H9 (cell line): ENCODE results near the gene TNFRSF17. TPM values are rescaled to one million over a fixed set of nuclear protein-coding genes. Genes with fewer than 3 reads are reported as not detected.

Experiments used
- DNase-seq: peaks from one replicate; pipeline ENCODE4 v3.0.0-alpha.2; 2017
- H2AFZ ChIP-seq: one replicate; pipeline ENCODE4 v1.6.1; 2013; ENCODE audit warnings: mild to moderate bottlenecking, low read length, control low read depth, moderate library complexity
- H2AK5ac ChIP-seq: 2 replicates; pipeline ENCODE4 v1.6.1; 2013; ENCODE audit warnings: low read length, control low read depth, mixed read lengths; ENCODE audit not compliant: insufficient read length
- H2BK120ac ChIP-seq: one replicate; pipeline ENCODE4 v1.6.1; 2013; ENCODE audit warnings: low read depth, mild to moderate bottlenecking, low read length, control low read depth, inconsistent platforms; ENCODE audit not compliant: poor library complexity, severe bottlenecking
- H2BK12ac ChIP-seq: 2 replicates; pipeline ENCODE4 v1.6.1; 2013; ENCODE audit warnings: low read length, control low read depth, mixed read lengths, low read depth; ENCODE audit not compliant: insufficient read length
- H2BK15ac ChIP-seq: 2 replicates; pipeline ENCODE4 v1.6.1; 2013; ENCODE audit warnings: low read depth, low read length, control low read depth
- H2BK20ac ChIP-seq: one replicate; pipeline ENCODE4 v1.6.1; 2013; ENCODE audit warnings: low read depth, mild to moderate bottlenecking, low read length, control low read depth, inconsistent platforms; ENCODE audit not compliant: poor library complexity, severe bottlenecking
- H2BK5ac ChIP-seq: 2 replicates; pipeline ENCODE4 v1.6.1; 2013; ENCODE audit warnings: low read length, control low read depth, mixed read lengths; ENCODE audit not compliant: insufficient read length
- H3K14ac ChIP-seq: 2 replicates; pipeline ENCODE4 v1.6.1; 2013; ENCODE audit warnings: low read length, control low read depth; ENCODE audit not compliant: insufficient read depth
- H3K18ac ChIP-seq: 2 replicates; pipeline ENCODE4 v1.6.1; 2013; ENCODE audit warnings: low read depth, mild to moderate bottlenecking, mixed read lengths, low read length, control low read depth; ENCODE audit not compliant: insufficient read length
- H3K23ac ChIP-seq: 2 replicates; pipeline ENCODE4 v1.6.1; 2013; ENCODE audit warnings: low read length, control low read depth, mixed read lengths, low read depth; ENCODE audit not compliant: insufficient read length
- H3K23me2 ChIP-seq: 2 replicates; pipeline ENCODE4 v1.6.1; 2013; ENCODE audit warnings: low read depth, mild to moderate bottlenecking, mixed read lengths, low read length, control low read depth; ENCODE audit not compliant: insufficient read length, poor library complexity, severe bottlenecking
- H3K27ac ChIP-seq: 2 replicates; pipeline ENCODE4 v1.5.1; 2013; ENCODE audit warnings: low read length, control low read depth, mixed read lengths, low read depth; ENCODE audit not compliant: insufficient read length
- H3K27me3 ChIP-seq: 2 replicates; pipeline ENCODE4 v1.6.1; 2013; ENCODE audit warnings: low read length, control low read depth, inconsistent platforms; ENCODE audit not compliant: insufficient read depth
- H3K4ac ChIP-seq: 2 replicates; pipeline ENCODE4 v1.6.1; 2013; ENCODE audit warnings: low read depth, mild to moderate bottlenecking, control low read depth, inconsistent platforms, low read length, moderate library complexity
- H3K4me1 ChIP-seq: 2 replicates; pipeline ENCODE4 v1.6.1; 2013; ENCODE audit warnings: low read length, control low read depth, inconsistent platforms; ENCODE audit not compliant: insufficient read depth
- H3K4me2 ChIP-seq: 2 replicates; pipeline ENCODE4 v1.6.1; 2013; ENCODE audit warnings: low read length, control low read depth, mixed read lengths; ENCODE audit not compliant: insufficient read length, insufficient read depth
- H3K56ac ChIP-seq: 2 replicates; pipeline ENCODE4 v1.6.1; 2013; ENCODE audit warnings: low read depth, mild to moderate bottlenecking, mixed read lengths, low read length, control low read depth; ENCODE audit not compliant: insufficient read length
- H3K79me1 ChIP-seq: 2 replicates; pipeline ENCODE4 v1.6.1; 2013; ENCODE audit warnings: low read depth, mild to moderate bottlenecking, moderate library complexity, low read length, control low read depth, inconsistent platforms; ENCODE audit not compliant: insufficient read depth, poor library complexity, severe bottlenecking
- H3K79me2 ChIP-seq: 2 replicates; pipeline ENCODE4 v1.6.1; 2013; ENCODE audit warnings: low read length, control low read depth, inconsistent platforms; ENCODE audit not compliant: insufficient read depth
- H3K9ac ChIP-seq: 2 replicates; pipeline ENCODE4 v1.6.1; 2013; ENCODE audit warnings: low read length, control low read depth, mixed read lengths; ENCODE audit not compliant: insufficient read length; ENCODE audit errors: extremely low read depth
- H3K9me3 ChIP-seq: one replicate; pipeline ENCODE4 v1.6.1; 2013; ENCODE audit warnings: low read depth, low read length, inconsistent platforms; ENCODE audit not compliant: control insufficient read depth
- H3T11ph ChIP-seq: one replicate; pipeline ENCODE4 v1.6.1; 2013; ENCODE audit warnings: mild to moderate bottlenecking, low read length, control low read depth, inconsistent platforms
- H4K20me1 ChIP-seq: one replicate; pipeline ENCODE4 v1.6.1; 2013; ENCODE audit not compliant: control insufficient read depth, insufficient read length, insufficient read depth
- H4K5ac ChIP-seq: 2 replicates; pipeline ENCODE4 v1.6.1; 2013; ENCODE audit warnings: low read depth, mild to moderate bottlenecking, mixed read lengths, low read length, control low read depth; ENCODE audit not compliant: insufficient read length
- H4K8ac ChIP-seq: replicated peaks from 2 replicates; pipeline ENCODE4 v1.6.1; 2013; ENCODE audit warnings: low read length, control low read depth, mixed read lengths, low read depth; ENCODE audit not compliant: insufficient read length
- H4K91ac ChIP-seq: 2 replicates; pipeline ENCODE4 v1.6.1; 2013; ENCODE audit warnings: low read depth, mild to moderate bottlenecking, moderate library complexity, mixed read lengths, low read length, control low read depth; ENCODE audit not compliant: insufficient read length
- H3K27ac Mint-ChIP-seq, 3 experiments: 2 replicates in 2 of 3; 3 replicates in 1 of 3; pipeline ENCODE4 v1.8.0; 2020 to 2021; ENCODE audit warnings: mixed read lengths in 3 of 3, mild to moderate bottlenecking in 1 of 3, moderate library complexity in 1 of 3
- H3K27me3 Mint-ChIP-seq: 2 replicates; pipeline ENCODE4 v1.8.0; 2021; ENCODE audit warnings: low read depth, mild to moderate bottlenecking, moderate library complexity, mixed read lengths
- H3K36me3 Mint-ChIP-seq, 3 experiments: 2 replicates in 2 of 3; 3 replicates in 1 of 3; pipeline ENCODE4 v1.8.0; 2020 to 2021; ENCODE audit warnings: low read depth in 3 of 3, mixed read lengths in 3 of 3; ENCODE audit not compliant: insufficient read depth in 1 of 3
- H3K4me1 Mint-ChIP-seq, 2 experiments: 2 replicates each; pipeline ENCODE4 v1.8.0; 2020; ENCODE audit warnings: mixed read lengths in 2 of 2
- H3K4me3 Mint-ChIP-seq, 2 experiments: 2 replicates in 1 of 2; 3 replicates in 1 of 2; pipeline ENCODE4 v1.8.0; 2020 to 2021; ENCODE audit warnings: mild to moderate bottlenecking in 2 of 2, mixed read lengths in 2 of 2, moderate library complexity in 1 of 2
- H3K9me3 Mint-ChIP-seq, 2 experiments: 2 replicates in 1 of 2; 3 replicates in 1 of 2; pipeline ENCODE4 v1.8.0; 2020; ENCODE audit warnings: mild to moderate bottlenecking in 2 of 2, mixed read lengths in 2 of 2, moderate library complexity in 1 of 2
- WGBS: extraction: QIAGEN DNeasy Blood & Tissue Kit; methylation state at CpG from one replicate; pipeline ENCODE4 v1.1.7; 2013; ENCODE audit warnings: missing lambda C conversion rate, low lambda C conversion rate, mixed read lengths; ENCODE audit not compliant: insufficient read length; ENCODE audit errors: extremely low coverage; 5-methylcytosine and 5-hydroxymethylcytosine counted together
- long read RNA-seq: library from polyadenylated mRNA; unstranded; transcript quantifications from one replicate; pipeline ENCODE4 v2.0.0, GENCODE V29; 2020
- total RNA-seq: library from RNA; stranded (reverse); gene quantifications from 2 replicates; pipeline ENCODE4 v1.2.1, GENCODE V29; 2021
- TF ChIP-seq, protein P1 (sequence below): fragments of 200-600 bp; sonication (generic); conservative IDR thresholded peaks from 3 replicates; pipeline ENCODE4 v1.8.0; 2021; ENCODE audit warnings: antibody characterized with exemption, mild to moderate bottlenecking

Gene TNFRSF17
- not detected in 2 replicates for total RNA-seq
- long read RNA-seq: 0 reads

DNA sequence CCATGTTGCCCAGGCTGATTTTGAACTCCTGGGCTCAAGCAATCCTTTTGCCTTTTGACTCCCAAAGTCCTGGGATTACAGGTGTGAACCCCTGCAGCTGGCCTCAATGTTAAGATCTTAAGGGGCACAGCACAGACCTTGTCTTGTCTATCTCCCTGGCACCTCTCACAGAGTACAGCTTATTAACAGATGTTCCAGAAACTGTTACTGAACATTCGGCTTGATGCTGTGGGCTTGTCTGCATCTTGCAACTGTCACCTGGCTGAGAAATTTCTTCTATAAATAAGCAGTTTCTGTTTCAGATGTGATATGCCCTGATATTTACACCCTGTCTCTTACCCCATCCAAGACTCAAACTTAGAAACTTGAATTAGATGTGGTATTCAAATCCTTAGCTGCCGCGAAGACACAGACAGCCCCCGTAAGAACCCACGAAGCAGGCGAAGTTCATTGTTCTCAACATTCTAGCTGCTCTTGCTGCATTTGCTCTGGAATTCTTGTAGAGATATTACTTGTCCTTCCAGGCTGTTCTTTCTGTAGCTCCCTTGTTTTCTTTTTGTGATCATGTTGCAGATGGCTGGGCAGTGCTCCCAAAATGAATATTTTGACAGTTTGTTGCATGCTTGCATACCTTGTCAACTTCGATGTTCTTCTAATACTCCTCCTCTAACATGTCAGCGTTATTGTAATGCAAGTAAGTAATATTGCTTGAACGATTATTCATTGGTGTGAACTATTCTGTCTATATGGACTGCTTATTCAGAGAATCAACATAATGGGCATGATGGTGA is at the start of gene TNFRSF17:
TNFRSF17 (plus strand) TSS at position 450 of the 791 bp plus-strand sequence; CDS start at position 565, 115 bp downstream.
- Histone ChIP-seq H3K56ac (no peak within 1 kb of the TSS), H2AK5ac (no peak within 1 kb of the TSS), H3K27me3 (no peaks in the 10 kb centered on the region), H2AFZ (no peak within 1 kb of the TSS), H3K23ac (no peak within 1 kb of the TSS), H3K14ac (no peak within 1 kb of the TSS), H3T11ph (no peak within 1 kb of the TSS), H3K23me2 (no peaks in the 10 kb centered on the region), H2BK120ac (no peak within 1 kb of the TSS), H3K4me1 (no peaks in the 10 kb centered on the region), H3K27ac (no peak within 1 kb of the TSS), H2BK5ac (no peak within 1 kb of the TSS), H3K18ac (no peak within 1 kb of the TSS), H3K79me2 (no peaks in the 10 kb centered on the region), H2BK12ac (no peak within 1 kb of the TSS), H3K4me2 (no peak within 1 kb of the TSS), H4K8ac (no peak within 1 kb of the TSS), H2BK15ac (no peak within 1 kb of the TSS), H4K5ac (no peak within 1 kb of the TSS), H4K20me1 (no peaks in the 10 kb centered on the region), H2BK20ac (no peak within 1 kb of the TSS), H3K9me3 (no peaks in the 10 kb centered on the region), H4K91ac (no peak within 1 kb of the TSS), H3K9ac (no peak within 1 kb of the TSS), H3K4ac (no peak within 1 kb of the TSS), H3K79me1 (no peaks in the 10 kb centered on the region)
- TF ChIP-seq, protein P1, sequence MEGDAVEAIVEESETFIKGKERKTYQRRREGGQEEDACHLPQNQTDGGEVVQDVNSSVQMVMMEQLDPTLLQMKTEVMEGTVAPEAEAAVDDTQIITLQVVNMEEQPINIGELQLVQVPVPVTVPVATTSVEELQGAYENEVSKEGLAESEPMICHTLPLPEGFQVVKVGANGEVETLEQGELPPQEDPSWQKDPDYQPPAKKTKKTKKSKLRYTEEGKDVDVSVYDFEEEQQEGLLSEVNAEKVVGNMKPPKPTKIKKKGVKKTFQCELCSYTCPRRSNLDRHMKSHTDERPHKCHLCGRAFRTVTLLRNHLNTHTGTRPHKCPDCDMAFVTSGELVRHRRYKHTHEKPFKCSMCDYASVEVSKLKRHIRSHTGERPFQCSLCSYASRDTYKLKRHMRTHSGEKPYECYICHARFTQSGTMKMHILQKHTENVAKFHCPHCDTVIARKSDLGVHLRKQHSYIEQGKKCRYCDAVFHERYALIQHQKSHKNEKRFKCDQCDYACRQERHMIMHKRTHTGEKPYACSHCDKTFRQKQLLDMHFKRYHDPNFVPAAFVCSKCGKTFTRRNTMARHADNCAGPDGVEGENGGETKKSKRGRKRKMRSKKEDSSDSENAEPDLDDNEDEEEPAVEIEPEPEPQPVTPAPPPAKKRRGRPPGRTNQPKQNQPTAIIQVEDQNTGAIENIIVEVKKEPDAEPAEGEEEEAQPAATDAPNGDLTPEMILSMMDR: no peak
- Mint-ChIP-seq H3K4me1 (no peaks in the 10 kb centered on the region), H3K4me3 (no peak within 1 kb of the TSS), H3K27me3 (no peaks in the 10 kb centered on the region), H3K36me3 (no peaks in the 10 kb centered on the region), H3K27ac (no peak within 1 kb of the TSS), H3K9me3 (no peaks in the 10 kb centered on the region)
- DNase-seq: no peak
- WGBS: no CpG with 5 or more reads among the region's 9 CpGs
